CD4-positive, alpha-beta T cell (primary cell): Measurements from ENCODE around the gene RBM4B. TPM values are rescaled to one million over a fixed set of nuclear protein-coding genes. Genes with fewer than 3 reads are reported as not detected.

Experiments
- ATAC-seq: fragments of 200-7000 bp; cut with Tn5 transposase; one replicate; pipeline ENCODE4 v1.10.0; 2022; ENCODE audit warnings: mild to moderate bottlenecking; ENCODE audit not compliant: poor library complexity
- CTCF ChIA-PET: fragments of 350-600 bp; sonication (Branson Sonifier 250); formaldehyde crosslinking; loops from one replicate; lab custom pipeline; 2021; ENCODE audit warnings: antibody characterized with exemption, inconsistent platforms; lab: Charles Lee
- POLR2A ChIA-PET: fragments of 350-600 bp; sonication (Branson Sonifier 250); formaldehyde crosslinking; loops from one replicate; lab custom pipeline; 2021; ENCODE audit warnings: antibody characterized with exemption, inconsistent platforms; lab: Charles Lee
- DNase-seq, 14 experiments: peaks; one replicate each; pipeline ENCODE4 v3.0.0-alpha.2; 2013 to 2020; ENCODE audit warnings: mixed read lengths in 2 of 14
- H3K27ac ChIP-seq, 2 donors: one replicate each; pipeline versions ENCODE4 v1.5.1 to v1.7.0; 2013; ENCODE audit warnings: low read length in 2 of 2, low read depth in 1 of 2, mild to moderate bottlenecking in 1 of 2
- H3K27me3 ChIP-seq, 2 experiments: 1 replicate in 1 of 2; 2 replicates in 1 of 2; pipeline versions ENCODE4 v1.6.1 to v1.7.0; 2013; ENCODE audit warnings: low read length in 2 of 2, control low read depth in 1 of 2, mild to moderate bottlenecking in 1 of 2, moderate library complexity in 1 of 2; ENCODE audit not compliant: insufficient read depth in 2 of 2, control insufficient read depth in 1 of 2
- H3K36me3 ChIP-seq: one replicate; pipeline ENCODE4 v1.6.1; 2013; ENCODE audit warnings: low read length, control low read depth; ENCODE audit not compliant: insufficient read depth
- H3K4me1 ChIP-seq: one replicate; pipeline ENCODE4 v1.6.1; 2013; ENCODE audit warnings: low read length, control low read depth; ENCODE audit not compliant: insufficient read depth
- H3K4me3 ChIP-seq: one replicate; pipeline ENCODE4 v1.5.1; 2013; ENCODE audit warnings: mild to moderate bottlenecking, low read length, moderate library complexity
- H3K9me3 ChIP-seq, 2 experiments: 1 replicate in 1 of 2; 2 replicates in 1 of 2; pipeline versions ENCODE4 v1.6.1 to v1.7.0; 2013; ENCODE audit warnings: low read length in 2 of 2, mild to moderate bottlenecking in 2 of 2, control low read depth in 1 of 2, moderate library complexity in 1 of 2; ENCODE audit not compliant: control insufficient read depth in 1 of 2, insufficient read depth in 1 of 2
- H3K27ac Mint-ChIP-seq: one replicate; pipeline ENCODE4 v1.8.0; 2020; ENCODE audit warnings: mixed read lengths
- H3K27me3 Mint-ChIP-seq: one replicate; pipeline ENCODE4 v1.8.0; 2021; ENCODE audit warnings: mixed read lengths
- H3K36me3 Mint-ChIP-seq: one replicate; pipeline ENCODE4 v1.8.0; 2021; ENCODE audit warnings: low read depth, mixed read lengths
- H3K4me1 Mint-ChIP-seq: one replicate; pipeline ENCODE4 v1.8.0; 2021; ENCODE audit warnings: low read depth, mixed read lengths
- H3K4me3 Mint-ChIP-seq: one replicate; pipeline ENCODE4 v1.8.0; 2020; ENCODE audit warnings: mild to moderate bottlenecking, mixed read lengths
- H3K9me3 Mint-ChIP-seq: one replicate; pipeline ENCODE4 v1.8.0; 2020; ENCODE audit warnings: mixed read lengths
- intact Hi-C, 2 experiments: fragments of 100-400 bp; cut with DNase I in 1 of 2; cut with micrococcal nuclease in 1 of 2; formaldehyde crosslinking; loops; one replicate each; pipeline versions ENCODE4 v1.15.1 to v1.9.0; 2023 to 2025; cut with DNase I, micrococcal nuclease
- total RNA-seq, 174 experiments: library from RNA in 2 of 174; stranded (reverse) in 2 of 174; gene quantifications; one replicate each; pipeline ENCODE4 v1.2.3 and lab custom pipeline; 2021 to 2026
- TF ChIP-seq, protein P1 (sequence below): fragments of 200-600 bp; IDR thresholded peaks from one replicate; pipeline ENCODE4 v1.8.0; 2022; ENCODE audit warnings: antibody characterized with exemption, mild to moderate bottlenecking

RBM4B gene
- total RNA-seq, 2 experiments from 2014 or later, result 3.8 to 5.1 TPM

DNA sequence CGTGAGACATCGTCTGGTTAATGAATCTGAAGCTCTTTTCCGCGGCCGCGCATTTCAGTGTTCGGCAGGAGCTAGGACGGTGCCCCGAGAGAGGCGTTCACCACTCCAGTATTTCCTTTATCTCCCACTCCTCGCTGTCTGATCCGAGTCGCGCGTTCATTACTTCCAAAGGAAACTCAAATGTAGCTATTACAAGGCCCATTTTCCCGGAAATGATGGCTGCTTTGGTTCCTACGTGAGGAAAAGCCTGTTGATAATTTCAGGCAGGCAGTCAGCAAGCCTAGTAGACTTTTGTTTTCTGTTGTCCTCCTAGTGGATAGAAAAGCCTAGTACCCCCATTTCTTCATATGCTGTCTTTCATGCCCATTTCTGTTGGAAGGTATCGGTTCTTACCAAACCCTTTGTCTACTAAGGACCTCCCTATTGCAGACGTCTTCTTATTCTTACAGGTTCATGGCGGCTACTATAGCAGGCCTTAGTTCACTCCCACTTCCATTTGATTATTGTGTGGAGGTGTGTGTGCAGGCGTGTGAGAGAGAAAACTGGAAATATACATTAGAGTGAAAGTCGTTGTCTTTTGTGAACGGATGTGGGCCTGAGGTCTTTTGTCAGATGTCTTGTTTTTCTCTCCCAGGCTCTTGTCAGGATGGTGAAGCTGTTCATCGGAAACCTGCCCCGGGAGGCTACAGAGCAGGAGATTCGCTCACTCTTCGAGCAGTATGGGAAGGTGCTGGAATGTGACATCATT, 38.4 kb downstream of the RBM4B start:
- peak overlapping the region; percentile 97 for H3K4me3 Mint-ChIP-seq
- peak overlapping the region; percentile 89 for H3K27ac Mint-ChIP-seq
- peak overlapping the region; percentile 82 for H3K4me3 ChIP-seq
- peaks cover 80% of the 10 kb centered on the region for H3K4me1 Mint-ChIP-seq
- no peaks in the 10 kb centered on the region for H3K27me3 Mint-ChIP-seq
- no peaks in the 10 kb centered on the region for H3K27me3 ChIP-seq
- no peaks in the 10 kb centered on the region for H3K9me3 ChIP-seq
- peak overlapping the region; percentile 94 for H3K27ac ChIP-seq
- H3K9me3 Mint-ChIP-seq, result no peaks in the 10 kb centered on the region
- peak in 8 of 14 experiments; percentile 7 to 75 (median 30) for DNase-seq
- H3K36me3 Mint-ChIP-seq, result peaks cover 79% of the 10 kb centered on the region
- ATAC-seq, result peak; percentile 6
- intact Hi-C loops, result loop anchor here in 1 of 2 experiments (2.0 kb wide), 1 partner anchor 60 kb away; no protein-coding TSS in a partner anchor
- ChIA-PET POLR2A (interaction anchor here (0.8 to 15.8 kb wide), 22 partner anchors 8 to 638 kb away, joined by 3 to 511 read pairs (median 7); partner anchors contain the start of genes ACTN3, CCDC87, CCS and CTSF), CTCF (interaction anchor here (0.8 to 5.4 kb wide), 5 partner anchors 9 to 95 kb away, joined by 3 to 47 read pairs (median 12); partner anchors contain the start of genes CCDC87, CCS, RBM14 and RBM4B)
- TF ChIP-seq, protein P1, sequence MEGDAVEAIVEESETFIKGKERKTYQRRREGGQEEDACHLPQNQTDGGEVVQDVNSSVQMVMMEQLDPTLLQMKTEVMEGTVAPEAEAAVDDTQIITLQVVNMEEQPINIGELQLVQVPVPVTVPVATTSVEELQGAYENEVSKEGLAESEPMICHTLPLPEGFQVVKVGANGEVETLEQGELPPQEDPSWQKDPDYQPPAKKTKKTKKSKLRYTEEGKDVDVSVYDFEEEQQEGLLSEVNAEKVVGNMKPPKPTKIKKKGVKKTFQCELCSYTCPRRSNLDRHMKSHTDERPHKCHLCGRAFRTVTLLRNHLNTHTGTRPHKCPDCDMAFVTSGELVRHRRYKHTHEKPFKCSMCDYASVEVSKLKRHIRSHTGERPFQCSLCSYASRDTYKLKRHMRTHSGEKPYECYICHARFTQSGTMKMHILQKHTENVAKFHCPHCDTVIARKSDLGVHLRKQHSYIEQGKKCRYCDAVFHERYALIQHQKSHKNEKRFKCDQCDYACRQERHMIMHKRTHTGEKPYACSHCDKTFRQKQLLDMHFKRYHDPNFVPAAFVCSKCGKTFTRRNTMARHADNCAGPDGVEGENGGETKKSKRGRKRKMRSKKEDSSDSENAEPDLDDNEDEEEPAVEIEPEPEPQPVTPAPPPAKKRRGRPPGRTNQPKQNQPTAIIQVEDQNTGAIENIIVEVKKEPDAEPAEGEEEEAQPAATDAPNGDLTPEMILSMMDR, result no peak
- peaks cover 49% of the 10 kb centered on the region for H3K36me3 ChIP-seq
- H3K4me1 ChIP-seq, result peaks cover 67% of the 10 kb centered on the region

DNA sequence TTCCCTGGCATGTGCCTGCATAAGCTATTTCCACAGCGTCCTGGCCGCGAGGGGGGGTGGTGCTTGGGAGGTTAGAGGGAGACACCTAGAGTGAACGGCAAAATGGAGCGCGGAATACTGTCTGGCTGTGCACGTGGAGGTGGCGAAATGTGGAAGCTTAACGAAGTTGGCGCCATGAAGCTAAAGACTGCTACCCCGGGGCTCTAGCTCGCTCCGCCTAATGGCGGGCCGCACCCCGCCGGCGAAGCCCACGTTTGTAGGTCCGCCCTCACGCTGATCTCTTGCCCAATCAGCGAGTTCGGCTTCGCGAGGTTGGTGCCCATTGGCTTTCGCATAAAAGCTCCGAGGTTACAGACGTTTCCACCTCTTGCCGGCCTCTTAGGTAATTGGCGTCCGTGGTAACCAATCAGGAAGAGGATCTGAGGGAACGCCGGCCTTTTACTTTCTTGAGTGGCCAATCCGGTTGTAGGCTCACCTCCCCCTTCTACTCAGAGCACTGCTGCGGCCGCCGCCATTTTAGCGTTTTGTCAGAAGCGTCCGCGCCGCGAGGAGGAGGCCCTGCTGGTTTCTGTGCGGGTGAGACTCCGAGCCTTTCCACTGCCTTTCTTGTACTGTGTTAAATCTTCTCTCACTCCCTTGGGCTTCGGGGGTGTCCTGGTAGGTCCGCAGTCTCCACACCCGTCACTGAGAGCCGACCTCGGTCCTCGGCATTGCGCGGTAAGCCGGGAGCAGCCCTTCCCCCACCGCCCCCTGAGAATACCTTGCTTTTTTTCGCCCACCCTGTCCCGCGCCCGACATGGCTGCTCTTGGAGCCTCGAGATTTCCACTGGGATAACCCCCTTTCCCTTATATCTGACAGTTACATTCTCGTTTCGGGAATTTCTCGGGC, 39.3 kb downstream of the RBM4B start, which contains the start of gene RBM4:
Gene RBM4 (plus strand): TSS at position 527 of the 889 bp plus-strand sequence. CDS start 1,009 bp downstream, outside the sequence.
- Histone ChIP-seq H3K27me3 (no peaks in the 10 kb centered on the region), H3K4me3 (peak within 1 kb of the TSS; percentile 82), H3K27ac (peak within 1 kb of the TSS; percentile 94), H3K9me3 (no peaks in the 10 kb centered on the region), H3K4me1 (peaks cover 62% of the 10 kb centered on the region), H3K36me3 (peaks cover 40% of the 10 kb centered on the region)
- POLR2A ChIA-PET, result interaction anchor here (0.6 to 15.8 kb wide), 39 partner anchors 9 to 1860 kb away, joined by 3 to 511 read pairs (median 6); partner anchors contain the start of genes ACTN3, CCDC87, CCS and CTSF
- Mint-ChIP-seq H3K9me3 (no peaks in the 10 kb centered on the region), H3K36me3 (peaks cover 74% of the 10 kb centered on the region), H3K27ac (peak within 1 kb of the TSS; percentile 89), H3K4me3 (peak within 1 kb of the TSS; percentile 97), H3K27me3 (no peaks in the 10 kb centered on the region), H3K4me1 (peaks cover 73% of the 10 kb centered on the region)
- ATAC-seq (peak; percentile 89), DNase-seq (peak; percentile 90 to 99 (median 94))
- CTCF ChIA-PET, result interaction anchor here (0.8 to 5.4 kb wide), 7 partner anchors 8 to 46 kb away, joined by 3 to 47 read pairs (median 4); partner anchors contain the start of genes CCDC87, CCS, RBM14 and RBM4B
- intact Hi-C loops, result loop anchor here (1.0 to 2.0 kb wide), 5 partner anchors 19 to 60 kb away; partner anchors contain the start of genes CCDC87 (in 2 of the 2), CCS (in 2 of the 2), RBM4B (in 2 of the 2) and RBM14 (in 1 of the 2)
- TF ChIP-seq, protein P1, result no peak
